Chondrocyte (in vitro differentiated cells): ENCODE data around the gene BCAS4. TPM values are rescaled to one million over a fixed set of nuclear protein-coding genes. Genes with fewer than 3 reads are reported as not detected.

ENCODE experiments used
- DNase-seq: peaks from one replicate; pipeline ENCODE4 v3.0.0; 2021; ENCODE audit warnings: mixed read lengths, low spot score
- H3K27ac Mint-ChIP-seq: one replicate; pipeline ENCODE4 v1.8.0; 2021; ENCODE audit warnings: mild to moderate bottlenecking, moderate library complexity, mixed read lengths; ENCODE audit not compliant: unreplicated experiment
- H3K27me3 Mint-ChIP-seq: 2 replicates; pipeline ENCODE4 v1.8.0; 2021; ENCODE audit warnings: low read depth, mixed read lengths
- H3K36me3 Mint-ChIP-seq: 2 replicates; pipeline ENCODE4 v1.8.0; 2021; ENCODE audit warnings: low read depth, mixed read lengths
- H3K4me1 Mint-ChIP-seq: 2 replicates; pipeline ENCODE4 v1.8.0; 2021; ENCODE audit warnings: low read depth, mild to moderate bottlenecking, mixed read lengths
- H3K4me3 Mint-ChIP-seq: one replicate; pipeline ENCODE4 v1.8.0; 2021; ENCODE audit warnings: mild to moderate bottlenecking, moderate library complexity, mixed read lengths; ENCODE audit not compliant: unreplicated experiment
- H3K9me3 Mint-ChIP-seq: 2 replicates; pipeline ENCODE4 v1.8.0; 2021; ENCODE audit warnings: low read depth, mixed read lengths
- total RNA-seq: library from RNA; stranded (reverse); gene quantifications from 3 replicates; pipeline ENCODE4 v1.2.1, GENCODE V29; 2021
- TF ChIP-seq, protein P1 (sequence below): fragments of 200-600 bp; sonication (generic); IDR thresholded peaks from 2 replicates; pipeline ENCODE4 v1.5.0; 2021; ENCODE audit warnings: antibody characterized with exemption, mild to moderate bottlenecking, moderate library complexity

Gene BCAS4
- total RNA-seq, 1 donor from 2014 or later, result 7.6 TPM

DNA sequence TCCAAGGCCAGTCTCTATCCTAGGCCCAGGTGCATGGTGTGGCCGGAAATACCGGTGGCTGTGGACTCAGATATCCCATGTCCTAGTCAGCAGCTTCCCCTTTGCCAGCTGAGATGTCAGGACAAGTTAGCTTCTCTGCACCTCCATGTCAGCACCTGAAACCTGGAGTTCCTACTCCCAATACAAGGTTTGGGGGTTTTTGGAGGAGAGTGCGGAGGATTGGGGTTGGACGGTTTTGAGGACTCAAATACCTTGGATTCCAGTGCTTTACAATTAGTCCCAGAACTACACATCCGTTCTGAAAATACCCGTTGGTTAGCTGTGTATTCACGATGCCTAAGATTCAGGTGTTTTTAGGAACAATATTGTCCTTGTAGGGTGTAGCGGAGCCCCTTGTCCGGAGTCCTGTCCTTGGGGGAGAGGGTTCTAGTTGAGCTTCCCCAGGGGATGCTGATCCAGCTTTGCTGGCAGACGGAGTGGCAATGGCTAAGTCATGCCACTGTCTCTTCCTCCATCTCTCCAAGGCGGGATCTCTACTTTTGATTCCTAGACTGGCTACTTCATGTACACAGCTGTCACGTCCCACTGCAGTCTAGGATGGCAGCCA, 91.4 kb downstream of the BCAS4 start:
- H3K27me3 Mint-ChIP-seq, result no peaks in the 10 kb centered on the region
- TF ChIP-seq, protein P1, sequence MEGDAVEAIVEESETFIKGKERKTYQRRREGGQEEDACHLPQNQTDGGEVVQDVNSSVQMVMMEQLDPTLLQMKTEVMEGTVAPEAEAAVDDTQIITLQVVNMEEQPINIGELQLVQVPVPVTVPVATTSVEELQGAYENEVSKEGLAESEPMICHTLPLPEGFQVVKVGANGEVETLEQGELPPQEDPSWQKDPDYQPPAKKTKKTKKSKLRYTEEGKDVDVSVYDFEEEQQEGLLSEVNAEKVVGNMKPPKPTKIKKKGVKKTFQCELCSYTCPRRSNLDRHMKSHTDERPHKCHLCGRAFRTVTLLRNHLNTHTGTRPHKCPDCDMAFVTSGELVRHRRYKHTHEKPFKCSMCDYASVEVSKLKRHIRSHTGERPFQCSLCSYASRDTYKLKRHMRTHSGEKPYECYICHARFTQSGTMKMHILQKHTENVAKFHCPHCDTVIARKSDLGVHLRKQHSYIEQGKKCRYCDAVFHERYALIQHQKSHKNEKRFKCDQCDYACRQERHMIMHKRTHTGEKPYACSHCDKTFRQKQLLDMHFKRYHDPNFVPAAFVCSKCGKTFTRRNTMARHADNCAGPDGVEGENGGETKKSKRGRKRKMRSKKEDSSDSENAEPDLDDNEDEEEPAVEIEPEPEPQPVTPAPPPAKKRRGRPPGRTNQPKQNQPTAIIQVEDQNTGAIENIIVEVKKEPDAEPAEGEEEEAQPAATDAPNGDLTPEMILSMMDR, result no peak
- H3K4me3 Mint-ChIP-seq, result no peak overlapping the region
- no peak overlapping the region for H3K27ac Mint-ChIP-seq
- H3K9me3 Mint-ChIP-seq, result peaks cover 5% of the 10 kb centered on the region
- peaks cover 15% of the 10 kb centered on the region for H3K36me3 Mint-ChIP-seq
- H3K4me1 Mint-ChIP-seq, result no peaks in the 10 kb centered on the region
- DNase-seq, result no peak

DNA sequence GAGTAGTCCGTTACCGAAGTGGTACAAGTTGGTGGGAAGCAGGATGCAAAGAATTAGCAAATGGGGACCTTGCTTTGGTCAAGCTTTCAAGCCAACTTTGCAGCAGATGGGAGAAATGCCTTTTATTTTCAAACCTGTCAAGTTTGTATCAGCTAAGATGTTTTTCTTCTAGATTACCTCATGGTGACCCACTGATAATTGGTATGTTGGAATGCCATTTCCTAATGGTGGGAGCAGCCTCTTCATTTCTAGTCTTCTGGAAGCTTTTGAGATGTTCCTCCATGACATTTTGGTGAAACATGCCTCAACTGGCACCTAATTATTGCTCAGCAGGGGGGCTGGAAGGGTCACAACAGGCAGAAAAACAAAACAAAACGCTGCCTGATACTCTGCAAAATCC, 92.7 kb downstream of the BCAS4 start:
- Mint-ChIP-seq H3K4me1 (no peaks in the 10 kb centered on the region), H3K27me3 (no peaks in the 10 kb centered on the region), H3K36me3 (peaks cover 27% of the 10 kb centered on the region), H3K4me3 (no peak overlapping the region), H3K9me3 (peaks cover 5% of the 10 kb centered on the region), H3K27ac (no peak overlapping the region)
- TF ChIP-seq, protein P1, result no peak
- DNase-seq, result no peak

DNA sequence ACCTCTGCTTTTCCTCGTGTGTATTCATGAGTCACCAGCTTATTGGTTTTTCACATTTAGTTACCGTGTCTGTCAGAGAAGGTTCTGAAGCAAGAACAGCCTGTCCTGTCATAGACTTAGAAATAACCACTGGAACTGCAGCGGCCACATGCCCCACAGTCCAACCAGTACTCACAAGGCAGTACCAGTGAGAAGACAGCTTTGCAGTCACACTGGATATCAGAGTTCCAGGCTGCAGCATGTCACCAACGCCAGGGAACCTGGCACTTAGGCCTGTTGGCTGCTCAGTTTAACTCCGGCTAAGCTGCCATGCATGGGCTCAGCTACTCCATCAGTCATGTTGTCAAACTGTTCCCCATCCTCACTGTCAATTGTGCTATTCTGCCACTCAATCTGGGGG, 96.3 kb downstream of the BCAS4 start:
- peaks cover 39% of the 10 kb centered on the region for H3K36me3 Mint-ChIP-seq
- DNase-seq, result no peak
- H3K4me3 Mint-ChIP-seq, result no peak overlapping the region
- H3K9me3 Mint-ChIP-seq, result no peaks in the 10 kb centered on the region
- H3K4me1 Mint-ChIP-seq, result no peaks in the 10 kb centered on the region
- no peak overlapping the region for H3K27ac Mint-ChIP-seq
- no peaks in the 10 kb centered on the region for H3K27me3 Mint-ChIP-seq
- TF ChIP-seq, protein P1, result no peak

DNA sequence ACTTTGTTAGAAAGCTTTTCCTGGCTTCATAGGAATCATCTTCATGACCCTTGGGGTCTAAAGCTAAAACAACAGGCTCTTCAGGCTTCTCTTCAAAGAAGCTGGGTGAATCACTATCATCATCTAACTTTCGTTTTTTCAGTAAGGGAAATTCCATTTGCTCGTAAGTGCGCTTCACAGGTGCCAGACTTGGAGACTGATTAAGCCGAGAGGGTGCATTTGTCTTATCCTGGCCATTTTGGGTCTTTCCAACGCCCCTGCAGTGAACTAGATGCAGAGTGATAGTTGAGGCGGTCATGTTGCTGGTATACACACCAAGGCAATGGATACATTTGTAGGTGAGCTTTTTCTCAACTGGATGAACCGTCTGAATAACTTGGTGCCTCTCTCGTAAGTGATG, 97.5 kb downstream of the BCAS4 start:
- no peaks in the 10 kb centered on the region for H3K4me1 Mint-ChIP-seq
- TF ChIP-seq, protein P1, result no peak
- H3K9me3 Mint-ChIP-seq, result no peaks in the 10 kb centered on the region
- no peak for DNase-seq
- H3K4me3 Mint-ChIP-seq, result no peak overlapping the region
- H3K27ac Mint-ChIP-seq, result no peak overlapping the region
- H3K36me3 Mint-ChIP-seq, result peaks cover 43% of the 10 kb centered on the region
- no peaks in the 10 kb centered on the region for H3K27me3 Mint-ChIP-seq

DNA sequence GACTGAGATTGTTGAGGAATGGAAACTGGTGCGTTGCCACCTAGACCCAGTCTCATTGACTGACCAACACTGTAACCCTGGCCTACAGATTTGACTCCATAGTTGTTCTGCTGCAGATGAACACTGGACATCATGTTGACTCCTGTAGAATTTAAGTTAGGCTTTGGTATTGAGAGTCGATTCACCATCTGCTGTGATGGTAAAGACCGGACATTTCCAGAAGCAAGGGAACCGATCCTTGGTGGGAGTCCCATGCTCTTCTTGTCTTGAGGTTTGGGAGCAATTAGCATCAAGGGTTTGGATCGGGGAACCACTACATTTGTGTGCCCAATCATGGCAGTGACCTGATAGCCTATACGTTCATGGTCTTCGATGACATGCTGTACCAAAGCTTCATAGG, 98.8 kb downstream of the BCAS4 start:
- peaks cover 45% of the 10 kb centered on the region for H3K36me3 Mint-ChIP-seq
- H3K9me3 Mint-ChIP-seq, result no peaks in the 10 kb centered on the region
- H3K4me1 Mint-ChIP-seq, result peaks cover 3% of the 10 kb centered on the region

More for the DNA sequence above, 98.8 kb downstream of the BCAS4 start:
- Mint-ChIP-seq H3K27me3 (no peaks in the 10 kb centered on the region), H3K27ac (no peak overlapping the region), H3K4me3 (no peak overlapping the region)
- no peak for DNase-seq
- TF ChIP-seq, protein P1, result no peak
